CD4-positive, alpha-beta T cell treated with Interleukin-10 for 1 hour (primary cell): ENCODE measurements around the gene MARK3.

Experiments used
- DNase-seq: peaks from one replicate; pipeline ENCODE4 v3.0.0-alpha.2; 2020

Gene MARK3

GRCh38 chr14:103398427-103399195 lies 13.4 kb downstream of the MARK3 start:
- DNase-seq: no peak

GRCh38 chr14:103400537-103400936 lies 15.3 kb downstream of the MARK3 start:
- DNase-seq: no peak

GRCh38 chr14:103401223-103402214 lies 16.3 kb downstream of the MARK3 start:
- DNase-seq: no peak

DNA sequence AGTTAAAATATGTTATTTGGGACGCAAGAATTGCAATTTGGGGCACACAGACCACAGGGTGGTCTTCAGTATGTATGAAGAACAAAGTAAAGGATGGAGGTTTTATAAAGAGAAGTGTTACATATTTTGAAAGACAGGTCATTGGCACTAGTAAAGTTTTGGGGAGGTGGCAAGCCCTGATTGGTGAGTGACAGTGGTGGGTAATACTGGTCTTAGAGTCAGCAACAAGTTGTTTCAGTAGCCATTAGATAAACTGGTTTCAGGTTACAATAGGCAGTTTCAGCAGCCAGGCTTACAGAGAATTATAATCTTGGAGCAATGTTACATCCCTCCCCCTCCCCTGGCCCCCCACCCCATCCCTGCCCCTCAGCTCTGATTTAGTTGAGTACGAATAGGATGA lies 17.5 kb downstream of the MARK3 start:
- DNase-seq: no peak

- no peak for DNase-seq
These were observed 19.1 kb downstream of the MARK3 start for GRCh38 chr14:103404032-103404918.

DNA sequence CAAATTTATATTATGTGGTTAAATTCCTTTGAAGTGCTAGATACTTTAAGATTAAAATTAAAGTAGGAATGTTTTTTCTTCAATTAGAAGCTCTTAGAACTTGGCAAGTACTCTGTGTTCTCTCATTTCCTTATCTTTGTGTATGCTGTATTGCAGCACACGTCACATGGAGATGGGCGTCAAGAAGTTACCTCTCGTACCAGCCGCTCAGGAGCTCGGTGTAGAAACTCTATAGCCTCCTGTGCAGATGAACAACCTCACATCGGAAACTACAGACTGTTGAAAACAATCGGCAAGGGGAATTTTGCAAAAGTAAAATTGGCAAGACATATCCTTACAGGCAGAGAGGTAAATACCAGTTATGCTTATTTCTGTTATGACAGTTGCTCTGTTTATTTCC lies 19.7 kb downstream of the MARK3 start:
- no peak for DNase-seq

GRCh38 chr14:103408491-103409155 lies 23.4 kb downstream of the MARK3 start:
- DNase-seq: no peak

- no peak for DNase-seq
These were observed 31.7 kb downstream of the MARK3 start for GRCh38 chr14:103416916-103417315.

DNA sequence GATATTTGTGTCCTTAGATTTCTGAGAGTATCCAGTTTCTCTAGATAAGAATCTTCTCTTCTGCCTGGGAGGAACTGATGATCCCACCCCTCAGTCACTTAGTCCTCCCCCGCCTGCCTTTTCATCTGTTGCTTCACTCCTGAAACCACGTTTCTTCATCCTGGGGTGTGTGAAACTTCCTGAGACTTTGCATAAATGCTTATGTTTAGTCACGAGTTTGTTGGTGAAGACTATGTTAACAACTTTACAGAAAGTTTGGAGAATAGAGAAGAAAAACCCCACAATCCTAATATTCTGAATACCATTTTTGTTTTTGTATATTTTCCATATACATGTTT lies 33.2 kb downstream of the MARK3 start:
- no peak for DNase-seq

DNA sequence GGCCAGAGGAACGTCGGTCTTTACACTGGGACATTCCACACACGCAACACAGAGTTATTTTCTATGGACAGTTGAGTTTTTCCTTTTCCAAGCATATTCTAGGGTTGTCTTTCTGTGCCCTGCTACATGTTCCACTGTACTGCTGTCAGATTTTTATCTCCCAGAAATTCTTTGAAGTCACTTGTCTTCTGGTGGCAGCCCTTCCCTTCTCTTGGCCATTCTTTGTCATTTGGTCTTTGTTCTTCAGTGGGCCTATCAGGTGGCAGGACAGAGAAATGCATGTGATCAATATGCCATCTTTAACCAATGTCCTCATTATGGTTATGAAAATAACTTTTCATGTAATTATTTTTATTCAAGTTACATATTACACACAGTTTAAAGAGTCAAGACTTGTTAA lies 36.3 kb downstream of the MARK3 start:
- DNase-seq: no peak

DNA sequence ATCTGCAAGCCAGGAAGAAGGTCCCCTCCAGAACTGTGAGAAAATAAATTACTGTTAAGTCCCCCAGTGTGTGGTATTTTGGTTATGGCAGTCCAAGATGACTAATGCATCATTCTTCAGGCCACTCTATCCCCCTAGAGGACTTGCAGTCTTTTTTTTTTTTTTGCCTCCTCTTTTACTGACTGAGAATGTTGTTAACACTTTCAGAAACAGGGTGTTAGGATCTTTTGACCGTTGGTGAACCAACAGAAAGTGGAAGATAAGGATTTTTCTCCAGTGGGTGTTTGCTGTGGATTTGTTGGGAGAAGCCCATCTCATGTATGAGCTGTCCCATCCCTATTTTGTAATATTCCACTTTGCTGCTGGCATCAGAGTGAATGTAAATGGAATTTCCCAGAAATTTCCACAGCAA lies 37.8 kb downstream of the MARK3 start:
- DNase-seq: no peak

DNA sequence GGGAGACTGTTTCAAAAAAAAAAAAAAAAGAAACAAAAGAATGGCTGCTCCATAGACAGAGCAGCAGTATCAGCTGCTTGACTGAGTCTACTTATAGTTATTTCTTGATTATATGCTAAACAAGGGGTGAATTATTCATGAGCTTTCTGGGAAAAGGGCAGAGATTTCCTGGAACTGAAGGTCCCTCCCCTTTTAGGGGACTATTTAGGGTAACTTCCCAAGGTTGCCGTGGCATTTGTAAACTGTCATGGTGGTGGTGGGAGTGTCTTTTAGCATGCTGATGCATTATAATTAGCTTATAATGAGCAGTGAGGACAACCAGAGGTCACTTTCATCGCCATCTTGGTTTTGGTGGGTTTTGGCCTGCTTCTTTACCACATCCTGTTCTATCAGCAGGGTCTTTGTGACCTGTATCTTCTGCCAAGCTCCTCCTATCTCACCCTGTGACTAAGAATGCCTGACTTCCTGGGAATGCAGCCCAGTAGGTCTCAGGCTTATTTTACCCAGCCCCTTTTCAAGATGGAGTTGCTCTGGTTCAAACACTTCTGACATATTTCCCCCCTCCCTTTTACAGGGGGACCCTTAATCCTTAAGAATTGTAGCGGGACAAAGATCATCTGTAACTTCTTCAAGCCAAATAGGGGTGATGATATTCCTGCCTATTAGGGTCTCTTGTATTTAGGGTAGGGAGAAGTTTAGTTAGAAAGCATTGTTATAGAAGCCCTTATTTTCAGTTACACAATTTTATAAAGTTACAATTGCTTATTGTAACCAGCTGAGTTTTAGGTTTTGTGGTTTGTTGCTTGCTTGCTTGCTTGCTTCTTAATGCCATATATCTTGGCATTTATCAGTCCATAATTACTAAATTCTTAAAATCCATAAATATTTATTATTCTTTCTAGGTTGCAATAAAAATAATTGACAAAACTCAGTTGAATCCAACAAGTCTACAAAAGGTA lies 42.5 kb downstream of the MARK3 start:
- DNase-seq: peak; percentile 66

DNA sequence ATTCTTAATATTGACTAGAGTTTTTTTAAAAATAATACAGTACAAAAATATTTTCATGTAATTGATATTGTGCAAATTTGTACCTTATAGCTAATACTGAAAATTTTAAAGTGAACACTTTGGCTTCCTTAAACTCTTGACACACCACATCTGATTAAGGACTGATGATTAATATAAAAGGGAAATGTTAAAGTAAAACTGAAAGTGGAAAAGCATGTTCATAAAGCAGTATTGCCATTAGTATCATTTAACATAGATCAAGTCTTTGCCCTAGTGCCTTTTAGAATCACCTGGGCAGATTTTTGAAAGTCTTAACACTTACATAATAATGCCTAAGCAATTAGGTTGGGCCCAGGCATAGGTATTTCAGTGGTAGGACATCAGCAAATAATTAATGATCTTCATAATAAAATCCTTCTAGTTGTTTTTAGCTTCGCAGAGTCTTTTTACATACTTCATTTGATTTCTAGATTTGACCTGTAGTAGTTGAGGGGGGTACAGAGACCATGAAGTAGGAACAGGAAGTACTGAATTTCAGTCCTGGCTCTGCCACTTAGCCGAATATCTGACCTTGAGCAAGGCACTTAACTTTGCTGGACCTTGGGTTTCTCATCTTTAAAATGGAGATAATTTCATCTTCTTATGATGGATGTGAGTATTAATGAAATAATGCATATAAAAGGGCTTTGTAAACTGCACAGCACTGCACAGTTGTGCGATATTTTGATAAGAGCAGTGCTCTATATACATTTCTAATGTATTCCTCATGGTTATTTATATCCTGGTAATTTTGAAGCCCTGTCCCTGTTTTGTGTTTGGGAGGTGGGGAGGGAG lies 43.7 kb downstream of the MARK3 start:
- DNase-seq: peak; percentile 3

GRCh38 chr14:103430358-103430757 lies 45.1 kb downstream of the MARK3 start:
- no peak for DNase-seq

GRCh38 chr14:103432627-103433026 lies 47.4 kb downstream of the MARK3 start:
- no peak for DNase-seq

- DNase-seq: no peak
These were observed 48.8 kb downstream of the MARK3 start for GRCh38 chr14:103433916-103434563.

DNA sequence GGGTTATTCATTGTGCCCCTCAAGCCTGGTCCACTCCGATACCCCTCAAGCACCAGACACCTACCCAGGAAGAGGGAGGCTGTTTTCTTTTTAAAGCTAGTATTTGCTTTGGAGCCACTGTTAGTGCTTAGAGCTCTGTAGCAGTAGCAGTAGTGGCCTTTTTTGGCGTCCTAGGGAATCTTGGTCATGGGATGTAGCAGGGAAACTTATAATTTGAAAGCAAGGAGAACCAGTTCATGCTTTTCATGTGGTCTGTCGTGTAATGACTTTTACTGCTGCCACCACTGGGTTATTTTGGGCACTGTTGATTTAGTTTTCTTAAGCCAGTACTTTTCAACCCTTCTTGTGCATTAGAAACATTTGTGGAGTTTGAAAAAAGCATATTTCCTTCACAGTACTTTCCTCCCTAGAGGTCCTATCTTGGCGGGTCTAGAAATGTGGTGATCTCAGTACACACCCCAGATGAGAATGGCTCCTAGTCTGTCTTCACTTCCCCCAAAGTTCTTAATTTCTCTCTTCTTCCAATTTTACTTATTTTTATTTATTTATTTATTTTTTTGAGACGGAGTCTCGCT lies 49.7 kb downstream of the MARK3 start:
- no peak for DNase-seq

DNA sequence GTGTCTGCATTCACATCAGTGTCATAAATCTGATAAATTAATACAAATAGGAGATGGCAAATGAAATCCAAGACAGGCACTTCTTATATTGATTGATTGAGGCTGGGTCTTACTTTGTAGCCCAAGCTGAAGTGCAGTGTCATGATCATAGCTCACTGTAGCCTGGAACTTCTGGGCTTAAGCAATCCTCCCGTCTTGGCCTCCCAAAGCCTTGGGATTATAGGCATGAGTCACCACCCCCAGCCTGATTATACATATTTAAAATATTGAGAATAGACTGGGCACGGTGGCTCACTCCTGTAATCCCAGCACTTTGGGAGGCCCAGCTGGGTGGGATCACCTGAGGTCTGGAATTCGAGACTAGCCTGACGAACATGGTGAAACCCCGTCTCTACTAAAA lies 51.3 kb downstream of the MARK3 start:
- no peak for DNase-seq

- DNase-seq: no peak
These were observed 57.1 kb downstream of the MARK3 start for GRCh38 chr14:103442288-103442687.
